ENCODE data around the gene TICRR.

- TF ChIP-seq CTCF (IDR thresholded peaks at IDR 0.05) (no peak), POLR2A (IDR thresholded peaks at IDR 0.05) (no peak)
Measured at GRCh38 chr15:89631902-89632264, 56.6 kb downstream of the TICRR start.

All from ovary (tissue), 3 donors.